CD14-positive monocyte (primary cell): ENCODE data around the gene COL4A2. TPM values are rescaled to one million over a fixed set of nuclear protein-coding genes. Genes with fewer than 3 reads are reported as not detected.

Source experiments
- DNase-seq, 3 donors: peaks; one replicate each; pipeline ENCODE4 v3.0.0-alpha.2; 2011 to 2022
- H2AFZ ChIP-seq: 2 replicates; pipeline ENCODE4 v1.6.0; 2012; ENCODE audit warnings: mild to moderate bottlenecking, low read depth, low read length, inconsistent platforms; ENCODE audit not compliant: insufficient read depth, poor library complexity, severe bottlenecking
- H3K27ac ChIP-seq, 2 donors: 1 replicate in 1 of 2; 2 replicates in 1 of 2; pipeline ENCODE4 v1.5.1; 2012 to 2013; ENCODE audit warnings: low read length in 2 of 2, control low read depth in 1 of 2, inconsistent platforms in 1 of 2, low read depth in 1 of 2, mild to moderate bottlenecking in 1 of 2
- H3K27me3 ChIP-seq, 2 donors: one replicate each; pipeline versions ENCODE4 v1.6.0 to v1.6.1; 2011 to 2013; ENCODE audit warnings: low read length in 2 of 2; ENCODE audit not compliant: control insufficient read depth in 2 of 2, insufficient read depth in 2 of 2
- H3K36me3 ChIP-seq, 2 donors: replicated peaks in 1 of 2; 1 replicate in 1 of 2; 2 replicates in 1 of 2; pipeline versions ENCODE4 v1.5.1 to v1.6.1; 2012 to 2013; ENCODE audit warnings: low read length in 2 of 2, control low read depth in 1 of 2, inconsistent platforms in 1 of 2, mild to moderate bottlenecking in 1 of 2; ENCODE audit not compliant: insufficient read depth in 2 of 2, control insufficient read depth in 1 of 2
- H3K4me1 ChIP-seq, 2 donors: 1 replicate in 1 of 2; 2 replicates in 1 of 2; pipeline versions ENCODE4 v1.5.1 to v1.6.1; 2012 to 2013; ENCODE audit warnings: low read length in 2 of 2, control low read depth in 1 of 2, inconsistent platforms in 1 of 2, mild to moderate bottlenecking in 1 of 2, moderate library complexity in 1 of 2; ENCODE audit not compliant: insufficient read depth in 2 of 2, control insufficient read depth in 1 of 2
- H3K4me2 ChIP-seq: replicated peaks from 2 replicates; pipeline ENCODE3; 2012; ENCODE audit warnings: low read length, moderate library complexity, mild to moderate bottlenecking; ENCODE audit not compliant: poor library complexity, severe bottlenecking; ENCODE audit errors: extremely low read depth
- H3K4me3 ChIP-seq, 3 experiments: fragments of 200-600 bp in 1 of 3; sonication (generic) in 1 of 3; replicated peaks in 1 of 3; 1 replicate in 2 of 3; 2 replicates in 1 of 3; pipeline ENCODE4 v1.5.1; 2011 to 2013; ENCODE audit warnings: low read length in 3 of 3, mild to moderate bottlenecking in 3 of 3, control low read depth in 2 of 3, low read depth in 2 of 3, inconsistent platforms in 1 of 3, moderate library complexity in 1 of 3
- H3K79me2 ChIP-seq: 2 replicates; pipeline ENCODE4 v1.6.0; 2012; ENCODE audit warnings: mild to moderate bottlenecking, control low read depth, inconsistent platforms, low read length, moderate library complexity; ENCODE audit not compliant: insufficient read depth
- H3K9ac ChIP-seq: 2 replicates; pipeline ENCODE4 v1.6.0; 2017; ENCODE audit warnings: low read length, mild to moderate bottlenecking; ENCODE audit not compliant: insufficient read depth, poor library complexity, severe bottlenecking
- H3K9me3 ChIP-seq, 2 donors: replicated peaks in 1 of 2; 1 replicate in 1 of 2; 2 replicates in 1 of 2; pipeline versions ENCODE4 v1.5.1 to v1.6.1; 2012 to 2013; ENCODE audit warnings: low read length in 2 of 2, control low read depth in 1 of 2; ENCODE audit not compliant: control insufficient read depth in 1 of 2, insufficient read depth in 1 of 2
- H4K20me1 ChIP-seq: 2 replicates; pipeline ENCODE4 v1.6.0; 2012; ENCODE audit warnings: mild to moderate bottlenecking, low read length, control low read depth, moderate library complexity; ENCODE audit not compliant: insufficient read depth
- H3K27ac Mint-ChIP-seq, 7 donors: one replicate each; pipeline ENCODE4 v1.8.0; 2020; ENCODE audit warnings: mild to moderate bottlenecking in 7 of 7, mixed read lengths in 7 of 7, moderate library complexity in 6 of 7, inconsistent platforms in 2 of 7
- H3K27me3 Mint-ChIP-seq, 3 donors: one replicate each; pipeline ENCODE4 v1.8.0; 2021 to 2022; ENCODE audit warnings: low read depth in 3 of 3, mild to moderate bottlenecking in 3 of 3, mixed read lengths in 3 of 3, moderate library complexity in 3 of 3, inconsistent platforms in 1 of 3
- H3K36me3 Mint-ChIP-seq, 2 donors: one replicate each; pipeline ENCODE4 v1.8.0; 2020; ENCODE audit warnings: mixed read lengths in 2 of 2, inconsistent platforms in 1 of 2, mild to moderate bottlenecking in 1 of 2
- H3K4me1 Mint-ChIP-seq: one replicate; pipeline ENCODE4 v1.8.0; 2020; ENCODE audit warnings: mild to moderate bottlenecking, mixed read lengths
- H3K4me3 Mint-ChIP-seq, 2 donors: one replicate each; pipeline ENCODE4 v1.8.0; 2020; ENCODE audit warnings: mild to moderate bottlenecking in 2 of 2, mixed read lengths in 2 of 2, moderate library complexity in 1 of 2
- H3K9me3 Mint-ChIP-seq, 7 donors: one replicate each; pipeline ENCODE4 v1.8.0; 2020 to 2022; ENCODE audit warnings: mixed read lengths in 7 of 7, mild to moderate bottlenecking in 6 of 7, moderate library complexity in 6 of 7, inconsistent platforms in 2 of 7
- CTCF ChIP-seq: fragments of 200-600 bp; IDR thresholded peaks from one replicate; pipeline ENCODE4 v1.8.0; 2022; ENCODE audit warnings: antibody characterized with exemption, mild to moderate bottlenecking
- WGBS: methylation state at CpG from one replicate; pipeline ENCODE4 v1.1.5; 2013; ENCODE audit warnings: missing lambda C conversion rate; ENCODE audit not compliant: insufficient coverage; 5-methylcytosine and 5-hydroxymethylcytosine counted together
- intact Hi-C, 2 donors: fragments of 100-400 bp; cut with micrococcal nuclease; formaldehyde crosslinking; loops; one replicate each; pipeline versions ENCODE4 v1.15.0 to v1.15.1; 2023
- polyA plus RNA-seq, 3 donors: library from polyadenylated mRNA; depleted of rRNA in 1 of 3; unstranded in 2 of 3; stranded (reverse) in 1 of 3; fragments of 300-500 nt in 2 of 3; fragments of >200 nt in 1 of 3; fragmentation: Illumina TruSeq in 2 of 3; gene quantifications; 1 replicate in 2 of 3; 2 replicates in 1 of 3; pipeline ENCODE4 v1.2.3, GENCODE V29; 2012 to 2021

The COL4A2 gene
- polyA plus RNA-seq, 3 donors = not detected

GRCh38 chr13:110397436-110398115 is 90.5 kb downstream of the COL4A2 start:
- H3K27me3 Mint-ChIP-seq = peaks cover 27 to 56% (median 37%) of the 10 kb centered on the region in 3 donors
- no peaks in the 10 kb centered on the region for H3K79me2 ChIP-seq
- no peaks in the 10 kb centered on the region for H3K9me3 ChIP-seq
- H3K4me3 ChIP-seq = no peak overlapping the region
- no peaks in the 10 kb centered on the region for H3K4me1 Mint-ChIP-seq
- H3K9me3 Mint-ChIP-seq = peaks cover 0 to 5% (median 3%) of the 10 kb centered on the region in 7 donors
- intact Hi-C loops = no loop called here
- no peak overlapping the region for H3K4me3 Mint-ChIP-seq
- no peak overlapping the region for H3K9ac ChIP-seq
- WGBS = 70% methylated on average over 7 of the region's 14 CpGs
- no peak for TF ChIP-seq CTCF
- peaks cover 22 to 35% of the 10 kb centered on the region in 2 donors for H3K27me3 ChIP-seq
- H3K27ac Mint-ChIP-seq = no peak overlapping the region
- H3K4me2 ChIP-seq = no peak overlapping the region
- no peak overlapping the region for H2AFZ ChIP-seq
- no peaks in the 10 kb centered on the region for H3K4me1 ChIP-seq
- no peak for DNase-seq
- H3K27ac ChIP-seq = no peak overlapping the region
- no peaks in the 10 kb centered on the region for H3K36me3 ChIP-seq
- H3K36me3 Mint-ChIP-seq = no peaks in the 10 kb centered on the region
- H4K20me1 ChIP-seq = no peaks in the 10 kb centered on the region

- H3K36me3 Mint-ChIP-seq = no peaks in the 10 kb centered on the region
- no peak overlapping the region for H2AFZ ChIP-seq
- H3K4me3 ChIP-seq = no peak overlapping the region
- H3K27ac ChIP-seq = no peak overlapping the region
- H3K4me3 Mint-ChIP-seq = no peak overlapping the region
- no peaks in the 10 kb centered on the region for H3K79me2 ChIP-seq
- no peaks in the 10 kb centered on the region for H3K9me3 ChIP-seq
- H3K36me3 ChIP-seq = no peaks in the 10 kb centered on the region
- DNase-seq = no peak
- peaks cover 26 to 59% (median 32%) of the 10 kb centered on the region in 3 donors for H3K27me3 Mint-ChIP-seq
- WGBS = 100% methylated on average over 1 of the region's 7 CpGs
- H3K27me3 ChIP-seq = peaks cover 22 to 35% of the 10 kb centered on the region in 2 donors
- H3K9me3 Mint-ChIP-seq = peaks cover 0 to 6% (median 2%) of the 10 kb centered on the region in 7 donors
- intact Hi-C loops = no loop called here
- no peaks in the 10 kb centered on the region for H3K4me1 Mint-ChIP-seq
- H4K20me1 ChIP-seq = no peaks in the 10 kb centered on the region
- H3K4me1 ChIP-seq = no peaks in the 10 kb centered on the region
- TF ChIP-seq CTCF = no peak
- no peak overlapping the region for H3K9ac ChIP-seq
- no peak overlapping the region for H3K4me2 ChIP-seq
- no peak overlapping the region for H3K27ac Mint-ChIP-seq
Observed at GRCh38 chr13:110398564-110399507, 91.8 kb downstream of the COL4A2 start.
